ENCODE measurements around the gene CACNA2D2.

The CACNA2D2 gene

GRCh38 chr3:50347187-50347813 lies 156.1 kb downstream of the CACNA2D2 start:
- H3K9me3 Mint-ChIP-seq = no peaks in the 10 kb centered on the region
- no peak overlapping the region for H3K27ac Mint-ChIP-seq
- H3K36me3 Mint-ChIP-seq (ENCODE audit: low read depth) = peaks cover 26% of the 10 kb centered on the region
- peaks cover 44% of the 10 kb centered on the region for H3K4me1 Mint-ChIP-seq (ENCODE audit: low read depth)
- no peak overlapping the region for H3K4me3 Mint-ChIP-seq
- no peaks in the 10 kb centered on the region for H3K27me3 Mint-ChIP-seq (ENCODE audit: low read depth)

- no peaks in the 10 kb centered on the region for H3K27me3 Mint-ChIP-seq (ENCODE audit: low read depth)
- peak within 1 kb of the TSS; percentile 36 for H3K27ac Mint-ChIP-seq
- peaks cover 39% of the 10 kb centered on the region for H3K4me1 Mint-ChIP-seq (ENCODE audit: low read depth)
- peak within 1 kb of the TSS; percentile 85 for H3K4me3 Mint-ChIP-seq
- peaks cover 20% of the 10 kb centered on the region for H3K36me3 Mint-ChIP-seq (ENCODE audit: low read depth)
- H3K9me3 Mint-ChIP-seq = no peaks in the 10 kb centered on the region
These were observed 157.7 kb downstream of the CACNA2D2 start, which contains the start of gene ZMYND10 for GRCh38 chr3:50345586-50346234. Gene ZMYND10, minus strand, starts transcription at chr3:50345732. Its CDS starts 153 bp downstream, at chr3:50345579.

- H3K4me3 Mint-ChIP-seq = no peak overlapping the region
- H3K27me3 Mint-ChIP-seq (ENCODE audit: low read depth) = no peaks in the 10 kb centered on the region
- no peaks in the 10 kb centered on the region for H3K9me3 Mint-ChIP-seq
- no peak overlapping the region for H3K27ac Mint-ChIP-seq
- H3K4me1 Mint-ChIP-seq (ENCODE audit: low read depth) = peaks cover 34% of the 10 kb centered on the region
- peaks cover 18% of the 10 kb centered on the region for H3K36me3 Mint-ChIP-seq (ENCODE audit: low read depth)
These were observed 158.4 kb downstream of the CACNA2D2 start for GRCh38 chr3:50345008-50345407.

GRCh38 chr3:50342813-50343633 lies 160.4 kb downstream of the CACNA2D2 start:
- Mint-ChIP-seq H3K9me3 (no peaks in the 10 kb centered on the region), H3K27me3 (ENCODE audit: low read depth) (no peaks in the 10 kb centered on the region), H3K27ac (peak overlapping the region; percentile 41), H3K36me3 (ENCODE audit: low read depth) (peaks cover 23% of the 10 kb centered on the region), H3K4me3 (no peak overlapping the region), H3K4me1 (ENCODE audit: low read depth) (peaks cover 35% of the 10 kb centered on the region)

- Mint-ChIP-seq H3K4me1 (ENCODE audit: low read depth) (peaks cover 30% of the 10 kb centered on the region), H3K27ac (peak overlapping the region; percentile 62), H3K27me3 (ENCODE audit: low read depth) (no peaks in the 10 kb centered on the region), H3K4me3 (no peak overlapping the region), H3K9me3 (no peaks in the 10 kb centered on the region), H3K36me3 (ENCODE audit: low read depth) (peaks cover 18% of the 10 kb centered on the region)
These were observed 161.3 kb downstream of the CACNA2D2 start for GRCh38 chr3:50341996-50342650.

GRCh38 chr3:50341537-50341936 lies 161.9 kb downstream of the CACNA2D2 start:
- peaks cover 31% of the 10 kb centered on the region for H3K4me1 Mint-ChIP-seq (ENCODE audit: low read depth)
- peak overlapping the region; percentile 78 for H3K4me3 Mint-ChIP-seq
- no peaks in the 10 kb centered on the region for H3K27me3 Mint-ChIP-seq (ENCODE audit: low read depth)
- H3K9me3 Mint-ChIP-seq = no peaks in the 10 kb centered on the region
- H3K36me3 Mint-ChIP-seq (ENCODE audit: low read depth) = peaks cover 19% of the 10 kb centered on the region
- peak overlapping the region; percentile 88 for H3K27ac Mint-ChIP-seq

- Mint-ChIP-seq H3K36me3 (ENCODE audit: low read depth) (peaks cover 27% of the 10 kb centered on the region), H3K27ac (peak within 1 kb of the TSS; percentile 94), H3K4me3 (peak within 1 kb of the TSS; percentile 95), H3K27me3 (ENCODE audit: low read depth) (no peaks in the 10 kb centered on the region), H3K9me3 (no peaks in the 10 kb centered on the region), H3K4me1 (ENCODE audit: low read depth) (peaks cover 35% of the 10 kb centered on the region)
These were observed 162.7 kb downstream of the CACNA2D2 start, which contains the start of gene RASSF1 for GRCh38 chr3:50340448-50341329. Gene RASSF1, minus strand, starts transcription at chr3:50340836. Its CDS starts 31 bp downstream, at chr3:50340805.

GRCh38 chr3:50340147-50340447 lies 163.3 kb downstream of the CACNA2D2 start:
- Mint-ChIP-seq H3K36me3 (ENCODE audit: low read depth) (peaks cover 31% of the 10 kb centered on the region), H3K4me1 (ENCODE audit: low read depth) (peaks cover 36% of the 10 kb centered on the region), H3K27me3 (ENCODE audit: low read depth) (no peaks in the 10 kb centered on the region), H3K4me3 (peak overlapping the region; percentile 95), H3K27ac (peak overlapping the region; percentile 94), H3K9me3 (no peaks in the 10 kb centered on the region)

GRCh38 chr3:50339485-50340146 lies 163.8 kb downstream of the CACNA2D2 start:
- peaks cover 36% of the 10 kb centered on the region for H3K4me1 Mint-ChIP-seq (ENCODE audit: low read depth)
- H3K4me3 Mint-ChIP-seq = peak overlapping the region; percentile 95
- peaks cover 31% of the 10 kb centered on the region for H3K36me3 Mint-ChIP-seq (ENCODE audit: low read depth)

GRCh38 chr3:50338965-50339364 lies 164.5 kb downstream of the CACNA2D2 start:
- Mint-ChIP-seq H3K27ac (peak overlapping the region; percentile 94), H3K36me3 (ENCODE audit: low read depth) (peaks cover 31% of the 10 kb centered on the region), H3K4me1 (ENCODE audit: low read depth) (peaks cover 41% of the 10 kb centered on the region), H3K27me3 (ENCODE audit: low read depth) (no peaks in the 10 kb centered on the region), H3K9me3 (no peaks in the 10 kb centered on the region), H3K4me3 (peak overlapping the region; percentile 95)

More at GRCh38 chr3:50339485-50340146, 163.8 kb downstream of the CACNA2D2 start:
- Mint-ChIP-seq H3K9me3 (no peaks in the 10 kb centered on the region), H3K27ac (peak overlapping the region; percentile 94), H3K27me3 (ENCODE audit: low read depth) (no peaks in the 10 kb centered on the region)

- H3K27ac Mint-ChIP-seq = peak overlapping the region; percentile 94
- H3K27me3 Mint-ChIP-seq (ENCODE audit: low read depth) = no peaks in the 10 kb centered on the region
- peak overlapping the region; percentile 95 for H3K4me3 Mint-ChIP-seq
- H3K9me3 Mint-ChIP-seq = no peaks in the 10 kb centered on the region
- peaks cover 31% of the 10 kb centered on the region for H3K36me3 Mint-ChIP-seq (ENCODE audit: low read depth)
- peaks cover 46% of the 10 kb centered on the region for H3K4me1 Mint-ChIP-seq (ENCODE audit: low read depth)
These were observed 166.1 kb downstream of the CACNA2D2 start for GRCh38 chr3:50337175-50337861.

GRCh38 chr3:50336452-50337174 lies 166.8 kb downstream of the CACNA2D2 start:
- no peaks in the 10 kb centered on the region for H3K27me3 Mint-ChIP-seq (ENCODE audit: low read depth)
- H3K36me3 Mint-ChIP-seq (ENCODE audit: low read depth) = peaks cover 35% of the 10 kb centered on the region
- no peaks in the 10 kb centered on the region for H3K9me3 Mint-ChIP-seq
- H3K27ac Mint-ChIP-seq = peak overlapping the region; percentile 94
- H3K4me3 Mint-ChIP-seq = peak overlapping the region; percentile 95
- peaks cover 47% of the 10 kb centered on the region for H3K4me1 Mint-ChIP-seq (ENCODE audit: low read depth)

All from T-helper 1 cell treated with Interleukin-12 subunit alpha and Interleukin-12 subunit beta and Interleukin-4 antibody, amounts not matched to agents 30 μg/mL and 1 μg/mL, for 36 hours (primary cell).